SU-DHL-6 (cell line): ENCODE results near the gene SPSB3.

Experiments used
- H2AFZ ChIP-seq: fragments of 200-600 bp; sonication (generic); 2 replicates; pipeline ENCODE4 v1.6.1; 2014; ENCODE audit warnings: low read depth, mild to moderate bottlenecking, moderate library complexity, mixed read lengths, antibody characterized with exemption, low read length; ENCODE audit not compliant: severe bottlenecking
- H3F3A ChIP-seq: fragments of 200-600 bp; shearing (Covaris generic); 2 replicates; pipeline ENCODE4 v1.6.0; 2016; ENCODE audit warnings: antibody characterized with exemption, mild to moderate bottlenecking; ENCODE audit not compliant: insufficient read depth
- H3K27ac ChIP-seq: fragments of 200-600 bp; sonication (generic); 2 replicates; pipeline ENCODE4 v1.5.1; 2016; ENCODE audit warnings: low read depth, mild to moderate bottlenecking, low read length, moderate library complexity, mixed read lengths
- H3K27me3 ChIP-seq: fragments of 200-600 bp; sonication (generic), shearing (Covaris generic); 2 replicates; pipeline ENCODE4 v1.6.0; 2014; ENCODE audit warnings: mild to moderate bottlenecking, low read length
- H3K36me3 ChIP-seq: fragments of 200-600 bp; sonication (generic); 2 replicates; pipeline ENCODE4 v1.6.1; 2014; ENCODE audit warnings: mild to moderate bottlenecking, low read length, mixed read lengths
- H3K4me2 ChIP-seq: fragments of 300-600, 200-600 bp; shearing (Covaris generic), sonication (generic); 2 replicates; pipeline ENCODE4 v1.6.0; 2014; ENCODE audit warnings: low read length, low read depth, mild to moderate bottlenecking; ENCODE audit not compliant: poor library complexity, severe bottlenecking
- H3K4me3 ChIP-seq: fragments of 200-600 bp; sonication (generic); 2 replicates; pipeline ENCODE4 v1.5.1; 2014; ENCODE audit warnings: antibody characterized with exemption, low read length, mild to moderate bottlenecking, mixed read lengths; ENCODE audit not compliant: insufficient read depth, poor library complexity, severe bottlenecking
- H3K79me2 ChIP-seq: fragments of 200-600 bp; sonication (generic); 2 replicates; pipeline ENCODE4 v1.6.1; 2014; ENCODE audit warnings: mild to moderate bottlenecking, low read length, moderate library complexity; ENCODE audit not compliant: insufficient read depth
- H3K9ac ChIP-seq: fragments of 200-600 bp; sonication (generic); 2 replicates; pipeline ENCODE4 v1.7.0; 2014; ENCODE audit warnings: mild to moderate bottlenecking, low read length
- H3K9me2 ChIP-seq: fragments of 200-600 bp; sonication (generic); replicated peaks from 2 replicates; pipeline ENCODE4 v1.6.1; 2014; ENCODE audit warnings: low read length; ENCODE audit not compliant: insufficient read depth
- H3K9me3 ChIP-seq: fragments of 200-600 bp; sonication (generic); 2 replicates; pipeline ENCODE4 v1.6.1; 2014; ENCODE audit warnings: low read length, mixed read lengths; ENCODE audit not compliant: insufficient read depth
- H4K20me1 ChIP-seq: fragments of 200-600 bp; sonication (generic); 2 replicates; pipeline ENCODE4 v1.6.1; 2014; ENCODE audit warnings: low read depth, mild to moderate bottlenecking, antibody characterized with exemption, low read length, moderate library complexity, mixed read lengths
- CTCF ChIP-seq: fragments of 200-600 bp; sonication (generic); IDR thresholded peaks from one replicate; pipeline ENCODE4 v1.5.1; 2017; ENCODE audit warnings: antibody characterized with exemption, mild to moderate bottlenecking, low read length, moderate library complexity; ENCODE audit not compliant: insufficient read depth, poor library complexity, severe bottlenecking
- EZH2phosphoT487 ChIP-seq: fragments of 200-600 bp; sonication (generic), shearing (Covaris generic); conservative IDR thresholded peaks from 2 replicates; pipeline ENCODE4 v1.6.1; 2018; ENCODE audit warnings: mild to moderate bottlenecking, antibody characterized with exemption, low read length, moderate library complexity, mixed read lengths

The SPSB3 gene

GRCh38 chr16:1768061-1768766 is 14.2 kb downstream of the SPSB3 start:
- Histone ChIP-seq H2AFZ (no peak overlapping the region), H3K9me2 (no peaks in the 10 kb centered on the region), H3K27me3 (no peaks in the 10 kb centered on the region), H3K9me3 (no peaks in the 10 kb centered on the region), H4K20me1 (no peaks in the 10 kb centered on the region), H3K9ac (no peak overlapping the region), H3F3A (peaks cover 16% of the 10 kb centered on the region; the same call in 1 of the 2 replicates), H3K79me2 (peaks cover 10% of the 10 kb centered on the region), H3K4me2 (no peak overlapping the region), H3K36me3 (no peaks in the 10 kb centered on the region), H3K27ac (no peak overlapping the region), H3K4me3 (no peak overlapping the region)
- TF ChIP-seq CTCF (no peak), EZH2phosphoT487 (no peak)

DNA sequence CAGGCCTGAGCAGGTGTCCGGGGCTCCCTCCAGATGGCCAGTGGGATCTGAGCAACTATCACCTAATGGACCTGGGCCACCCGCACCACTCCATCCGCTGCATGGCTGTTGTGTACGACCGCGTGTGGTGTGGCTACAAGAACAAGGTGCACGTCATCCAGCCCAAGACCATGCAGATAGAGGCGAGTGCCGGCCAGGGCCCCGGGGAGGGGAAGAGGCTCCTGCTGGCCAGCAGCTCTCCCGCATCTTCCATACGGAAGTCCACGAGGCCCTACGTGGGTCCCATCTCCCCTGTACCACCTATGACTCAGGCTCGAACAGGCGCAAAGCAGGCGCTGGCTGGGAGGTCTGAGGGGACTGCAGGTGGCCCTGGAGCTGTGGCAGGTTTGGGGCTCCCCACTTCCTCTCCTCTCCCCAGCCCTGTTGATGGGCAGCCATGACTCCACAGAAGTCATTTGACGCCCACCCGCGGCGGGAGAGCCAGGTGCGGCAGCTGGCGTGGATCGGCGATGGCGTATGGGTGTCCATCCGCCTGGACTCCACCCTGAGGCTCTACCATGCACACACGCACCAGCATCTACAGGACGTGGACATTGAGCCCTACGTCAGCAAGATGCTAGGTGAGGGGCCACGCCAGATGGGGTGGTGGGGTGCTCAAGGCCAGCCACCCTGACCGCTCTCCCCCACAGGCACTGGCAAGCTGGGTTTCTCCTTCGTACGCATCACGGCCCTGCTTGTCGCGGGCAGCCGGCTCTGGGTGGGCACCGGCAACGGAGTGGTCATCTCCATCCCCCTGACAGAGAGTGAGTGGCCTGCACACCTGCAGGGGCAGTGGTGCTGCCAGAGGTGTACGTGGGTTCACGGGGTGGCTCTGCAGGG is 15.0 kb downstream of the SPSB3 start:
- Histone ChIP-seq H4K20me1 (no peaks in the 10 kb centered on the region), H3K4me2 (no peak overlapping the region), H3K36me3 (no peaks in the 10 kb centered on the region), H3K9ac (no peak overlapping the region), H3K27me3 (no peaks in the 10 kb centered on the region), H3K9me3 (no peaks in the 10 kb centered on the region), H3K4me3 (no peak overlapping the region), H3K9me2 (no peaks in the 10 kb centered on the region), H3F3A (peaks cover 13% of the 10 kb centered on the region; the same call in 1 of the 2 replicates), H3K27ac (no peak overlapping the region), H3K79me2 (peaks cover 6% of the 10 kb centered on the region), H2AFZ (no peak overlapping the region)
- no peak for TF ChIP-seq CTCF
- TF ChIP-seq EZH2phosphoT487 = no peak

DNA sequence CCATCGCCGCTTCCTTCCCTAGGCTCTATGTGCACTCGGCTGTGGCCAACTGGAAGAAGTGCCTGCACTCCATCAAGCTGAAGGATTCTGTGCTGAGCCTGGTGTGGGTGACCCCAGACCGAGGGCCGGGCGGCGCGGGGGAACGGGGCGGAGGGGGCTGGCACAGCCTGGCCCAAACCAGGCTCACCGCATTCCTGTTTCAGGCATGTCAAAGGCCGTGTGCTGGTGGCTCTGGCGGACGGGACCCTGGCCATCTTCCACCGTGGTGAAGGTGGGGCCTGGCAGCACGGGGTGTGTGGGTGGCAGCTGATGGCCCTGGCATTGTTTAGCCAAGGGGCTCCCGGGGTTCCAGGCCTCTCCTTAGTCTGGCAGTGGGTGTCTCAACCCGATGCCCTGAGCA is 15.7 kb downstream of the SPSB3 start:
- H2AFZ ChIP-seq = no peak overlapping the region

More for the DNA sequence above, 15.7 kb downstream of the SPSB3 start:
- Histone ChIP-seq H3K79me2 (no peaks in the 10 kb centered on the region), H3K4me3 (no peak overlapping the region), H3K27me3 (no peaks in the 10 kb centered on the region), H3K4me2 (no peak overlapping the region), H3K36me3 (no peaks in the 10 kb centered on the region), H3K9ac (no peak overlapping the region), H3K9me3 (no peaks in the 10 kb centered on the region), H3F3A (0 out of 2 replicates have a peak, but pooled peaks cover 7% of the 10 kb centered on the region), H3K27ac (no peak overlapping the region), H3K9me2 (no peaks in the 10 kb centered on the region), H4K20me1 (no peaks in the 10 kb centered on the region)
- no peak for TF ChIP-seq CTCF
- no peak for TF ChIP-seq EZH2phosphoT487
